HG03175 (cell line): ENCODE measurements around the gene NOTCH3.

ENCODE experiments used
- ATAC-seq: cut with Tn5 transposase; IDR thresholded peaks from one replicate; pipeline ENCODE4 v1.9.1; 2021; ENCODE audit warnings: mild to moderate bottlenecking, moderate library complexity; ENCODE audit not compliant: unreplicated experiment

The NOTCH3 gene

GRCh38 chr19:15170345-15170744 lies 30.4 kb downstream of the NOTCH3 start:
- no peak for ATAC-seq

GRCh38 chr19:15169541-15170285 lies 31.1 kb downstream of the NOTCH3 start:
- ATAC-seq: no peak

GRCh38 chr19:15166700-15167099 lies 34.1 kb downstream of the NOTCH3 start:
- ATAC-seq: no peak

- ATAC-seq: no peak
These were observed 39.5 kb downstream of the NOTCH3 start for GRCh38 chr19:15161028-15161984.

- no peak for ATAC-seq
These were observed 41.5 kb downstream of the NOTCH3 start for GRCh38 chr19:15159251-15159650.

- no peak for ATAC-seq
These were observed 44.4 kb downstream of the NOTCH3 start for GRCh38 chr19:15156391-15156790.

GRCh38 chr19:15155296-15155695 lies 45.5 kb downstream of the NOTCH3 start:
- no peak for ATAC-seq

- no peak for ATAC-seq
These were observed 46.7 kb downstream of the NOTCH3 start for GRCh38 chr19:15154002-15154612.

DNA sequence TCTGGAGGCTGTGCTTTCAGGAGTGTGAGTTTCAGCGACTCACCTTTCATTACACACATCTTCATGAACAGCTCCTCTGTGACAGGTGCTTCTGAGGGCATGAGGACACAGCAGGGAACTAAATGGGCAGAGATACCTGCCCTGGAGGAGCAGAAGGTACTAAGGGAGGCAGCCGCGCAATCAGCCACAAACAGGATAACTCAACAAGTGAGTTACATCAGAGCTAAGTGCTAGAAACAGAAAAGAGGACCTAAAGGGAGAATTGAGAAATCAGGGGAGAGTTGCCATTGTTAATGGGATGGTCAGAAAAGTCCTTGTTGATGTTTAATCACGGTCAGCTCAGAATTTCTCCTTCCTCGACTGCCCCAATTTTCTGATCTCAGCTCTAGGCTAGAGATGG lies 51.1 kb downstream of the NOTCH3 start:
- ATAC-seq: no peak

- no peak for ATAC-seq
These were observed 53.7 kb downstream of the NOTCH3 start for GRCh38 chr19:15147090-15147489.

GRCh38 chr19:15144046-15144646 lies 56.6 kb downstream of the NOTCH3 start:
- no peak for ATAC-seq

DNA sequence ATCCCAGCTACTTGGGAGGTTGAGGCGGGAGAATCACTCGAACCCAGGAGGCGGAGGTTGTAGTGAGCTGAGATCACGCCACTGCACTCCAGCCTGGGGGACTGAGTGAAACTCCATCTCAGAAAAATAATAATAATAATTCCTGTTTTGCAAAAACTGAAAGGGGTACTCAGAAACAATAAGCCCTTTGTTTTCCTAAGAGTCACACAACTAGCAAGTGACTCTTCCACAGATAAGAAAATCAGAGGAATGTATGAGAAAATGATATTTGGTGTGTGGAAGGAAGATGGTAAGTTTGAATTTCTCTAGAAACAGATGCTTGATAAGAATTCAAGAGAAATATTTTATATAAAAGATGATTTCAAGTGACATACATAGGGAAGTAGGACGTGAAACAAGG lies 58.5 kb downstream of the NOTCH3 start:
- no peak for ATAC-seq

DNA sequence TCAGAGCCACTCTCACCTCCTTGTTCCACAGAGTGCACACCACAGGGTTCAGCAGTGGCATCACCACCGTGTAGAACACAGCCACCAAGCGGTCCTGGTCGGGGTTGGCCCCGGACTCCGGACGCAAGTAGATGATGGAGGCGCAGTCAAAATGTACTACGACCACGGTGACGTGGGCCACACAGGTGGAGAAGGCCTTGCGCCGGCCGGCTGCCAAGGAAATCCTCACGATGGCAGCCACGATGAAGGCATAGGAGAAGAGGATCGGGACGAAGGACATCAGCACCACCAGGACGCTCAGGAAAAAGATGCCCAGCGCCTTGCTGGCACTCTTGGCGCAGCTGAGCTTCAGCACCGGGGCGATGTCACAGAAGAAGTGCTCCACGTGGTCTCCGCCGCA lies 59.7 kb downstream of the NOTCH3 start:
- ATAC-seq: no peak

DNA sequence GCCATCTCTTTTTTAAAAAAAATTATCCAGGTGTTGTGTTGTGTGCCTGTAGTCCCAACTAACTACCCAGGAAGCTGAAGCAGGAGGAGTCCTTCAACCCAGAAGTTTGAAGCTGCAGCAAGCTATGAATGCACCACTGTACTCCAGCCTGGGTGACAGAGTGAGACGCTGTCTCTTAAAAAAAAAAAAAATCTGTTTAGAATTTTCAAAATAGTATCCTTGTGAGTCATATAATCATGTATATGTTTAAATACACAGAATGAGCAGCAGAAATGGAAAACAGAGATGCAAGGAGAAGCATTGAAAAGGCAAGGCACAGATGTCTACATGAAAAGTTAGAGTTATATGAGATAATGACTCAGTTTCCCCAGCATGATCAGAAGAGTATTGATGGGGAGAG lies 62.4 kb downstream of the NOTCH3 start:
- no peak for ATAC-seq

DNA sequence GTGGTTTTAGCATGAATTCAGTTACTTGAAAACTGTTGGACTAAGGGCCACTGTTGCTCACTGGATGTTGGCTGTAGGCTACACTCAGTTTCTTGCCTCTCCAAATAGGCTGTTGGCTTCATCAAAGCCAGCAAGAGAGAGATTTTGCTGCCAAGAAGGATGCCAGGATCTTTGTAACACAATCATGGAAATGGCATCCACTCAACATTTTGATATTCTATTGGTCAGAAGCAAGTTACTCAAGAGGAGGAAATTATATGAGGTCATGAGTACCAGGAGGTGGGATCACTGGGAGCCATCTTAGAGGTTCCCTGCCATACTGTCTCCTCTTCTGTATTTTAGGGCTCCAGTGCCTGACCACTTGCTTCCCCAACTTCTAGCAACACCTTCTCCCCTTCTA lies 63.0 kb downstream of the NOTCH3 start:
- no peak for ATAC-seq

- no peak for ATAC-seq
These were observed 64.4 kb downstream of the NOTCH3 start for GRCh38 chr19:15136234-15136954.

GRCh38 chr19:15129856-15130585 lies 70.8 kb downstream of the NOTCH3 start:
- ATAC-seq: no peak

DNA sequence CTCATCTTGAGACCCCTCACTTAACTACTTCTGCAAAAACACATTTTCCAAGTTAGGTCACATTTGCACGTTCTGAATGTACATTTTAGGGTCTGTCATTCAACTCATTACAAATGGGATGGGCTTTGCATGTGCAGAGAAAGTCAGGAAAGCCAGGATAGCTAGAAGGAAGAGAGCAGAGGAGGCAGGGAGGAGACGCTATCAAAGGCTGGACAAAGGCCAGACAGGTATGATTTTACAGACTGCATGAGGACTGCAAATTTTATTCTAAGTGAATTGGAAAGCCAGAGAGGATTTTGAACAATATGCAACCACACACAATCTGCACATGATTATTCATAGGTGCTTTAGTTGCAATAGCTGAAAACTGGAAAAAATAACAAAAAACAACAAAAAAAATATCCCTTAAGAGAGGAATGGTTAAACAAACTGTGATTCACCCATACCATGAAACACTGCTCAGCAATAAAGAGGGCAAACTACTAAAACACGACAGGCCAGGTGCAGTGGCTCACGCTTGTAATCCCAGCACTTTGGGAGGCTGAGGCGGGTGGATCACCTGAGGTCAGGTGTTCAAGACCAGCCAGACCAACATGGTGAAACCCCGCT lies 72.5 kb downstream of the NOTCH3 start:
- ATAC-seq: no peak

DNA sequence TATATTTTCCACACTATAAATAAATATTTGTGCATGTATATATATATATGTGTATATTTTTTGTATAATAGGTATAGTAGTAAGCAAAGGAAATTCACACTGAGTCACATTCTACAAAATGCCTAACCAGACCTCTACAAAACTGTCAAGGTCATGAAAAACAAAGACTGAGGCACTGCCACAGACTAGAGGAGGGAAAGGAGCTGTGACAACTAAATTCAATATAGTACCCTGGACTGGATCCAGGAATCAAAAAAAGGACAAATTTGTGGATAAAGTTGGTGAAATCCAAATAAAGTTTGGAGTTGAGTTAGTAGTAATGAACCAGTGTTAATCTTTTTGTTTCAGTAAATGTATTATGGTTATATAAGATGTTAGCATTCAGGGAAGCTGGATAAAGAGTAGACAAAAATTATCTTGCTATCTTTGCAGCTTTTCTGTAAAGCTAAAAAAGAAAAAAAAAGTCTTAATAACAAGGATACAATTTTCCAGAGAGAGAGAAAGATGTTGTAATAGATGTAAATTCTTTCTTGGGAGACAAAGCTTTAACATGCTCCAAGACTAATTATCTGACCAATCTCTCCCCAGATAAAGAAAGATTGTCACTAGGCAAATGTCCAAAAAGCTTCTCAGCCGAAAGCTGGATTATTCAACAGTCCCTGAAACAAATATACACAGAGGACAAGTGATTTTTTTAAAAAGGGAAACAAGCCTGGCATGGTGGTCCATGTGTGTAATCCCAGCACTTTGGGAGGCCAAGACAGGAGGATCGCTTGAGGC lies 74.5 kb downstream of the NOTCH3 start:
- no peak for ATAC-seq
